Activated T-cell treated with anti-CD3 and anti-CD28 coated beads for 1 hour (primary cell): ENCODE results near the gene TLE3.

Experiments
- DNase-seq: peaks from one replicate; pipeline ENCODE4 v3.0.0-alpha.2; 2020; ENCODE audit warnings: low read depth

Gene TLE3

GRCh38 chr15:70061696-70062270 is 35.9 kb downstream of the TLE3 start:
- DNase-seq: no peak

- DNase-seq: no peak
These were observed 36.8 kb downstream of the TLE3 start for GRCh38 chr15:70060993-70061305.

GRCh38 chr15:70060214-70060992 is 37.3 kb downstream of the TLE3 start:
- no peak for DNase-seq

- no peak for DNase-seq
These were observed 38.1 kb downstream of the TLE3 start for GRCh38 chr15:70059476-70060213.

- no peak for DNase-seq
These were observed 38.9 kb downstream of the TLE3 start for GRCh38 chr15:70058642-70059360.

GRCh38 chr15:70057931-70058641 is 39.6 kb downstream of the TLE3 start:
- no peak for DNase-seq

- no peak for DNase-seq
These were observed 41.5 kb downstream of the TLE3 start for GRCh38 chr15:70056091-70056680.

- DNase-seq: no peak
These were observed 42.1 kb downstream of the TLE3 start for GRCh38 chr15:70055601-70056051.

- no peak for DNase-seq
These were observed 42.8 kb downstream of the TLE3 start for GRCh38 chr15:70054884-70055387.

GRCh38 chr15:70054366-70054765 is 43.4 kb downstream of the TLE3 start:
- DNase-seq: no peak

- no peak for DNase-seq
These were observed 43.9 kb downstream of the TLE3 start for GRCh38 chr15:70053716-70054229.

- DNase-seq: no peak
These were observed 44.6 kb downstream of the TLE3 start for GRCh38 chr15:70053001-70053715.

GRCh38 chr15:70051948-70052633 is 45.6 kb downstream of the TLE3 start:
- DNase-seq: no peak

- no peak for DNase-seq
These were observed 46.7 kb downstream of the TLE3 start for GRCh38 chr15:70050970-70051369.

- no peak for DNase-seq
These were observed 47.3 kb downstream of the TLE3 start for GRCh38 chr15:70050441-70050840.

- DNase-seq: no peak
These were observed 47.9 kb downstream of the TLE3 start for GRCh38 chr15:70049701-70050301.

GRCh38 chr15:70048578-70049514 is 48.9 kb downstream of the TLE3 start:
- no peak for DNase-seq

GRCh38 chr15:70048198-70048565 is 49.5 kb downstream of the TLE3 start:
- DNase-seq: no peak
